ENCODE results near the gene ST6GAL1.

The ST6GAL1 gene

DNA sequence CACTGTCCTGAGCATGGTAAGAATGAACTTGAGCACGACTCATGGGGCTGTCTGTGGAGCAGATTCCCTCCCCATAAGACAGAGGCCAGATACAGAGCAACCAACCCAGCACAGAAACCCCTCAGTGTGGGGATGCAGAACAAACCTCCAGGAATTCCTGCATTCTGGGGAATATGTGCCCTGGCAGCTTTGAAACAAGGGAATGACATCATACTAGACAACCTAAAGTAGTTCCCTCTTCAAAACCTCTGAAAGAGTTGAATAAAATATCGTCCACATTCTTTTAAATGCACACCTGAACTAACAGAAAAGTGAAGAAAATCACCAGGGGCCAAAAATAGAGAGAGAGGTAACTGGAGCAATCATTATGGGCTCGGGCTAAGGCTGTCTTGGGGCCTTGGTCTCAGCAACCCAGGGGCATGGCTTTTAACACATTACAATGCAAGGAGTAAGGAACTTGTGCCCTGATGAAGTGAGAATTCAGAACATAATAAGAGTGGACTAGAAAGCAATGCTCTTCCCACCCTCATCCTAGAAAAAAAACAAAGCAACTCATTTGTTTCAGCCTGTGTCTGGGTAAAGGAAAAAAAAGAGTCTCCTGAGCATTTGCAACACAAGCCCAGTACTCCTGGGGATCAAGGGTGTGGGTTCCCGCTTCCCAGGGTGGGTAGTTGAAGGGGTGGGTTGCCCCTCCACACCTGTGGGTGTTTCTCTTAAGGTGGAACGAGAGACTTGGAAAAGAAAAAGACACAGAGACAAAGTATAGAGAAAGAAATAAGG, 43.9 kb upstream of the ST6GAL1 start:
- TF ChIP-seq POLR2AphosphoS5 (IDR thresholded peaks at IDR 0.05; ENCODE audit: low read depth, low read length) (no peak), SIN3A (IDR thresholded peaks at IDR 0.05; ENCODE audit: borderline replicate concordance, insufficient read depth, low read length) (no peak), FOXP2 (optimal IDR thresholded peaks at IDR 0.05; ENCODE audit: borderline replicate concordance, extremely low read depth, extremely low read length, insufficient read depth) (no peak), TAF1 (IDR thresholded peaks at IDR 0.05; ENCODE audit: borderline replicate concordance, insufficient read depth, low read length) (no peak)

DNA sequence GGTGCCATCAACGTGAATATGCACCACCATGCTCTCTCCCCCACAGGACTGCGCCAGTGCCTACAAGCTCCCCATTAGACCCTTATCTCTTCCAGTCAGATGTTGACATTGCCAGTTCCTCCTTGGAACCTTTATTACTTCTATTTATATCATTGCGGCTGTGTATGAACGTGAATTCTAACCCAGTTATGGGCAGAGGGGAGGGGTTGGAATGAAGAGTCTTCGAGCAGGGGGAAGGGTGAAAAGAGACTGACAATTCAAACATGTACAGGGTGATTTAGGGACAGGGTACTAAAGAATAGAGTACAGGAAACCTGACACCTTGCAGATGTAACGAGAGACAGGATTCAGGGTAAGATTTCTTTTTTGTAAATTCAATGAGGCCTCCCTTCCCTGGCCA, 41.8 kb upstream of the ST6GAL1 start:
- no peak for TF ChIP-seq TAF1 (IDR thresholded peaks at IDR 0.05; ENCODE audit: borderline replicate concordance, insufficient read depth, low read length)
- TF ChIP-seq, protein P1, sequence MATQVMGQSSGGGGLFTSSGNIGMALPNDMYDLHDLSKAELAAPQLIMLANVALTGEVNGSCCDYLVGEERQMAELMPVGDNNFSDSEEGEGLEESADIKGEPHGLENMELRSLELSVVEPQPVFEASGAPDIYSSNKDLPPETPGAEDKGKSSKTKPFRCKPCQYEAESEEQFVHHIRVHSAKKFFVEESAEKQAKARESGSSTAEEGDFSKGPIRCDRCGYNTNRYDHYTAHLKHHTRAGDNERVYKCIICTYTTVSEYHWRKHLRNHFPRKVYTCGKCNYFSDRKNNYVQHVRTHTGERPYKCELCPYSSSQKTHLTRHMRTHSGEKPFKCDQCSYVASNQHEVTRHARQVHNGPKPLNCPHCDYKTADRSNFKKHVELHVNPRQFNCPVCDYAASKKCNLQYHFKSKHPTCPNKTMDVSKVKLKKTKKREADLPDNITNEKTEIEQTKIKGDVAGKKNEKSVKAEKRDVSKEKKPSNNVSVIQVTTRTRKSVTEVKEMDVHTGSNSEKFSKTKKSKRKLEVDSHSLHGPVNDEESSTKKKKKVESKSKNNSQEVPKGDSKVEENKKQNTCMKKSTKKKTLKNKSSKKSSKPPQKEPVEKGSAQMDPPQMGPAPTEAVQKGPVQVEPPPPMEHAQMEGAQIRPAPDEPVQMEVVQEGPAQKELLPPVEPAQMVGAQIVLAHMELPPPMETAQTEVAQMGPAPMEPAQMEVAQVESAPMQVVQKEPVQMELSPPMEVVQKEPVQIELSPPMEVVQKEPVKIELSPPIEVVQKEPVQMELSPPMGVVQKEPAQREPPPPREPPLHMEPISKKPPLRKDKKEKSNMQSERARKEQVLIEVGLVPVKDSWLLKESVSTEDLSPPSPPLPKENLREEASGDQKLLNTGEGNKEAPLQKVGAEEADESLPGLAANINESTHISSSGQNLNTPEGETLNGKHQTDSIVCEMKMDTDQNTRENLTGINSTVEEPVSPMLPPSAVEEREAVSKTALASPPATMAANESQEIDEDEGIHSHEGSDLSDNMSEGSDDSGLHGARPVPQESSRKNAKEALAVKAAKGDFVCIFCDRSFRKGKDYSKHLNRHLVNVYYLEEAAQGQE (IDR thresholded peaks at IDR 0.05; ENCODE audit: insufficient read depth in 1 of 2, low read depth in 2 of 2, low read length in 2 of 2): no peak
- TF ChIP-seq SIN3A (IDR thresholded peaks at IDR 0.05; ENCODE audit: borderline replicate concordance, insufficient read depth, low read length): no peak
- no peak for TF ChIP-seq POLR2AphosphoS5 (IDR thresholded peaks at IDR 0.05; ENCODE audit: low read depth, low read length)
- TF ChIP-seq FOXP2 (optimal IDR thresholded peaks at IDR 0.05; ENCODE audit: borderline replicate concordance, extremely low read depth, extremely low read length, insufficient read depth): no peak

DNA sequence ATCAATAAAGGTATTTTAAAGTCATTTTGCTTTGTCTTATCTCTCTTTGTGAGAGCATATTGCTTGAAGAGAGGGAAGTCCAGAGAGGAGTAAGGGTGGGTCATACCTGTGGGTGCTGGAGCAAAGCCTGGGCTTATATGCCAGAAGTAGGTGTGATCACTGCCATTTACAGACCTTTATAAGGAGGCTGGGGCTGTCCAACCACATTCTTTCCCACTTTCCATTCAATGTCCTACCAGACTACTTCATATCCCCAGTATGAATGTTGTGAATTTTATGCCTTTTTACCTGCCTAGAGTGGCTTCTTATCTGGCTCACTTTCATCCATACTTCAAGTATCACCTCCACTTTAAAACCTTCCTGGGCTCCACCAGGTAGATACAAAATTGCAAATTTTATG, 39.4 kb upstream of the ST6GAL1 start:
- TF ChIP-seq SIN3A (IDR thresholded peaks at IDR 0.05; ENCODE audit: borderline replicate concordance, insufficient read depth, low read length) (no peak), POLR2AphosphoS5 (IDR thresholded peaks at IDR 0.05; ENCODE audit: low read depth, low read length) (no peak), TAF1 (IDR thresholded peaks at IDR 0.05; ENCODE audit: borderline replicate concordance, insufficient read depth, low read length) (no peak), FOXP2 (optimal IDR thresholded peaks at IDR 0.05; ENCODE audit: borderline replicate concordance, extremely low read depth, extremely low read length, insufficient read depth) (no peak)
- TF ChIP-seq, protein P1 (IDR thresholded peaks at IDR 0.05; ENCODE audit: insufficient read depth in 1 of 2, low read depth in 2 of 2, low read length in 2 of 2): no peak

DNA sequence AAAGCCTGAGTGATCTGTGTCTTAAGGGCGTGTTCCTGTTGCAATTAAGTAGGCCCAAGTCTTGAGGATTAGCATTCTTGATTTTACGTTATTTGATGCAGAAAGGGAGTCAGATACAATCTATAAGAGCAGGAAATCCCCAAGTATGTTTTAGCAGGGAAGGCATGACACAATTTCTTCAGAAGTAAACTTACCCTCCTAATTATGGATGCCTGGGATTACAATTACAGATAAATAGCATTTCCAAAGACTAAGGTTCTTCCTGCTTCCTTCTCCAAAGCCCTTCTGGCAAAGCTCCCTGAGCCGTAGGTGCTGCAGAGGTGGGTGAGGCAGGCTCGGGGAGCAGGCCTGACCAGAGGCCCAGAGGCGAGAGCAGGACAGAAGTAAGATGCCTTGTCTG, 34.9 kb upstream of the ST6GAL1 start:
- TF ChIP-seq SIN3A (IDR thresholded peaks at IDR 0.05; ENCODE audit: borderline replicate concordance, insufficient read depth, low read length) (no peak), POLR2AphosphoS5 (IDR thresholded peaks at IDR 0.05; ENCODE audit: low read depth, low read length) (no peak), FOXP2 (optimal IDR thresholded peaks at IDR 0.05; ENCODE audit: borderline replicate concordance, extremely low read depth, extremely low read length, insufficient read depth) (no peak), TAF1 (IDR thresholded peaks at IDR 0.05; ENCODE audit: borderline replicate concordance, insufficient read depth, low read length) (no peak)
- TF ChIP-seq, protein P1 (IDR thresholded peaks at IDR 0.05; ENCODE audit: insufficient read depth in 1 of 2, low read depth in 2 of 2, low read length in 2 of 2): no peak

DNA sequence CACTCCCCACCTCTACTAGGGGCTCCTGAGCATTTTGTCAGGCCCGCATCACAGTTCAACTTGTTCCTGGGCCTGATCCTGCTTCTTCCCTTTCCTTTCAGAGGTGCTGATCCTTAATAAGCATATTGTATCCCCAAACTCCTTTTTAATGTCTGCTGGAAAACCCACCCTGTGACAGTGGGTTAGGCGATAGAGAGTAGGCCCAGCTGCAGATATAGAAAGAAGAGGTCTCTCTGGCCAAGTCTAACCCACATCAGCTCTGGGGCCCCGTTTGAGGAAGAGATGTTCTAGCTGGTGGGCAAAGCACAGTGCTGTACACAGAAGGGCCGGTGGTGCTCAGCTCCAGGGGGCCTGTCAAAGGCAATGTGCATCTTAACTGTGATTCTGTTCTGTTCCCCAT, 34.3 kb upstream of the ST6GAL1 start:
- TF ChIP-seq POLR2AphosphoS5 (IDR thresholded peaks at IDR 0.05; ENCODE audit: low read depth, low read length) (no peak), SIN3A (IDR thresholded peaks at IDR 0.05; ENCODE audit: borderline replicate concordance, insufficient read depth, low read length) (no peak), TAF1 (IDR thresholded peaks at IDR 0.05; ENCODE audit: borderline replicate concordance, insufficient read depth, low read length) (no peak), FOXP2 (optimal IDR thresholded peaks at IDR 0.05; ENCODE audit: borderline replicate concordance, extremely low read depth, extremely low read length, insufficient read depth) (no peak)
- TF ChIP-seq, protein P1 (IDR thresholded peaks at IDR 0.05; ENCODE audit: insufficient read depth in 1 of 2, low read depth in 2 of 2, low read length in 2 of 2): no peak

Data from PFSK-1 (cell line).